K562 (cell line): Measurements from ENCODE around the gene LPCAT3. TPM values are rescaled to one million over a fixed set of nuclear protein-coding genes. Genes with fewer than 3 reads are reported as not detected.

Experiments
- EHMT2 ChIP-seq: fragments of 450-650 bp; IDR thresholded peaks from 2 replicates; pipeline ENCODE4 v1.6.1; 2018; ENCODE audit warnings: antibody characterized with exemption
- GATAD2A ChIP-seq: fragments of 450-650 bp; IDR thresholded peaks from 2 replicates; pipeline ENCODE4 v1.6.1; 2017
- KAT2B ChIP-seq: IDR thresholded peaks from one replicate; pipeline ENCODE4 v1.6.1; 2012; ENCODE audit warnings: low read depth, mild to moderate bottlenecking, control low read depth, inconsistent platforms, low read length, moderate library complexity
- KDM5B ChIP-seq: fragments of 200-600 bp; sonication (generic); IDR thresholded peaks from 2 replicates; pipeline ENCODE4 v1.6.1; 2012; ENCODE audit warnings: low read depth, mild to moderate bottlenecking, moderate library complexity, low read length, control low read depth, inconsistent platforms; ENCODE audit not compliant: insufficient replicate concordance
- MYC ChIP-seq, 2 experiments: fragments of 250-450 bp in 1 of 2; sonication (Bioruptor Pico) in 1 of 2; IDR thresholded peaks; 2 replicates each; pipeline versions ENCODE4 v1.5.1 to v1.6.1; 2012 to 2021; ENCODE audit warnings: low read depth in 2 of 2, borderline replicate concordance in 1 of 2, improper control_type of control experiment in 1 of 2, low read length in 1 of 2, mild to moderate bottlenecking in 1 of 2, moderate library complexity in 1 of 2
- NR2C2 ChIP-seq, 2 experiments: fragments of 200-800 bp in 1 of 2; sonication (Bioruptor generic) in 1 of 2; sonication (generic) in 1 of 2; formaldehyde crosslinking in 1 of 2; IDR thresholded peaks; 2 replicates each; pipeline versions ENCODE4 v1.6.1 to v1.8.0; 2016 to 2022; ENCODE audit warnings: mild to moderate bottlenecking in 1 of 2, missing compliant biosample characterization in 1 of 2, missing genetic modification characterization in 1 of 2, missing genetic modification reagents in 1 of 2
- POLR2A ChIP-seq: fragments of 450-650 bp; conservative IDR thresholded peaks from 2 replicates; pipeline ENCODE4 v1.6.1; 2016
- RCOR1 ChIP-seq, 2 experiments: IDR thresholded peaks; 2 replicates each; pipeline ENCODE4 v1.6.1; 2012; ENCODE audit warnings: low read depth in 2 of 2, low read length in 2 of 2, borderline replicate concordance in 1 of 2, improper control_type of control experiment in 1 of 2
- REST ChIP-seq, 2 experiments: fragments of 450-650 bp; formaldehyde crosslinking in 1 of 2; IDR thresholded peaks; 2 replicates each; pipeline versions ENCODE4 v1.4.0 to v1.6.1; 2014 to 2020; ENCODE audit warnings: mild to moderate bottlenecking in 2 of 2, borderline replicate concordance in 1 of 2, low read depth in 1 of 2
- ZNF24 ChIP-seq: fragments of 450-650 bp; IDR thresholded peaks from 2 replicates; pipeline ENCODE4 v1.6.1; 2016
- polyA plus RNA-seq, 8 experiments: library from polyadenylated mRNA; depleted of rRNA in 4 of 8; stranded (reverse) in 5 of 8; unstranded in 3 of 8; fragments of >200 nt; fragmentation: Nextera tagmentation in 2 of 8; fragmentation: Illumina TruSeq in 1 of 8; extraction: Ambion mirVana in 2 of 8; extraction: Trizol in 1 of 8; gene quantifications; 2 replicates each; pipeline versions ENCODE4 v1.2.1 to v1.2.3, GENCODE V29; 2011 to 2014; ENCODE audit warnings: inconsistent platforms in 1 of 8, missing spikeins in 1 of 8
- total RNA-seq, 7 experiments: library from RNA; depleted of rRNA in 6 of 7; stranded (reverse); fragments of >200 nt in 6 of 7; fragmentation: Illumina TruSeq in 2 of 7; extraction: Trizol in 2 of 7; gene quantifications; 2 replicates each; pipeline versions ENCODE4 v1.2.1 to v1.2.3, GENCODE V29; 2011 to 2021; ENCODE audit warnings: low replicate concordance in 1 of 7
- TF ChIP-seq, protein P1 (sequence below): fragments of 150-350 bp; IDR thresholded peaks from 2 replicates; pipeline ENCODE4 v1.6.1; 2014; ENCODE audit warnings: low read depth, mild to moderate bottlenecking, low read length, borderline replicate concordance

LPCAT3 gene
- total and polyA plus RNA-seq, 9 of the 15 experiments (the other 6 are each of a cell fraction or from before 2014, with no cell fraction given): 4.9 to 52.5 (median 25.3) TPM

DNA sequence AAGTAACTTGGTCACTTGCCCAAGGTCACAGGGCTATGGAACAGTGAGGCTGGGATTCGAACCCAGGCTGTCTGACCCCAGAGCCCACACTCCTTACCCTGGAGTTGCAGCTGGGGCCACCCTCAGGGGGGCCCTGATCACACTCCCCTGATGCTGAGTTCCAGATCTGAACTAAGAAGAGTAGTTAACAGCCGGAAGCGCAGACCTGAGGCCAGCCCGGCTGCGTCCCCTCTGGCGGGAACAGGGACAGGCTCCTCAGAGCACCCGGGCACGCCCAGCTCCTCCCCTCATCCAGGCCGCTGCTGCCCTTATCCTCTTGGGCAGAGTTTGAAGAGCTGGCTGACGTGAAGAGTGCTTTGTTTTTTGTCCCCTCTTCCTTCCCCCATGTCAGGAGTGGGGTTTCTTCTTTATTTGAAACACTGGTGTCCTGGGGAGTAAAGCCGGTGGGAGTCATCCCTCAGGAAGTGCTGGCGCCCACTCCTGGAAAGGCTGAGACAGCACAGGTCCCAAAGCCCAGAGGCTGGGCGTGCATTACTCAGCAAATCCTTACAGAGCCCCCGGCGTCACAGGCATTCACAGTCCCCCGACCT lies 56.5 kb downstream of the LPCAT3 start (continued):
- TF ChIP-seq MYC (IDR thresholded peaks at IDR 0.05; ENCODE audit: low read depth, low read length): peak; percentile 6
- TF ChIP-seq MYC (CRISPR knock-in tag; IDR thresholded peaks at IDR 0.05; ENCODE audit: borderline replicate concordance, low read depth): no peak
- TF ChIP-seq RCOR1 (IDR thresholded peaks at IDR 0.05; ENCODE audit: borderline replicate concordance in 1 of 2, low read depth in 2 of 2, low read length in 2 of 2): 0 out of 4 replicates have a peak, but pooled peaks of 1 of the 2 experiments have one; percentile 13
- TF ChIP-seq ZNF24: no peak
- peak; percentile 83 for TF ChIP-seq POLR2A
- TF ChIP-seq GATAD2A: no peak
- TF ChIP-seq, protein P1, sequence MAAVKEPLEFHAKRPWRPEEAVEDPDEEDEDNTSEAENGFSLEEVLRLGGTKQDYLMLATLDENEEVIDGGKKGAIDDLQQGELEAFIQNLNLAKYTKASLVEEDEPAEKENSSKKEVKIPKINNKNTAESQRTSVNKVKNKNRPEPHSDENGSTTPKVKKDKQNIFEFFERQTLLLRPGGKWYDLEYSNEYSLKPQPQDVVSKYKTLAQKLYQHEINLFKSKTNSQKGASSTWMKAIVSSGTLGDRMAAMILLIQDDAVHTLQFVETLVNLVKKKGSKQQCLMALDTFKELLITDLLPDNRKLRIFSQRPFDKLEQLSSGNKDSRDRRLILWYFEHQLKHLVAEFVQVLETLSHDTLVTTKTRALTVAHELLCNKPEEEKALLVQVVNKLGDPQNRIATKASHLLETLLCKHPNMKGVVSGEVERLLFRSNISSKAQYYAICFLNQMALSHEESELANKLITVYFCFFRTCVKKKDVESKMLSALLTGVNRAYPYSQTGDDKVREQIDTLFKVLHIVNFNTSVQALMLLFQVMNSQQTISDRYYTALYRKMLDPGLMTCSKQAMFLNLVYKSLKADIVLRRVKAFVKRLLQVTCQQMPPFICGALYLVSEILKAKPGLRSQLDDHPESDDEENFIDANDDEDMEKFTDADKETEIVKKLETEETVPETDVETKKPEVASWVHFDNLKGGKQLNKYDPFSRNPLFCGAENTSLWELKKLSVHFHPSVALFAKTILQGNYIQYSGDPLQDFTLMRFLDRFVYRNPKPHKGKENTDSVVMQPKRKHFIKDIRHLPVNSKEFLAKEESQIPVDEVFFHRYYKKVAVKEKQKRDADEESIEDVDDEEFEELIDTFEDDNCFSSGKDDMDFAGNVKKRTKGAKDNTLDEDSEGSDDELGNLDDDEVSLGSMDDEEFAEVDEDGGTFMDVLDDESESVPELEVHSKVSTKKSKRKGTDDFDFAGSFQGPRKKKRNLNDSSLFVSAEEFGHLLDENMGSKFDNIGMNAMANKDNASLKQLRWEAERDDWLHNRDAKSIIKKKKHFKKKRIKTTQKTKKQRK: no peak
- peak; percentile 69 for TF ChIP-seq KDM5B
- TF ChIP-seq EHMT2: no peak
- peak; percentile 20; the same call in 1 of the 2 replicates for TF ChIP-seq REST (IDR thresholded peaks at IDR 0.05; ENCODE audit: borderline replicate concordance)
- TF ChIP-seq REST (CRISPR knock-in tag; IDR thresholded peaks at IDR 0.05; ENCODE audit: low read depth): no peak
- peak; percentile 23 for TF ChIP-seq KAT2B
- no peak for TF ChIP-seq NR2C2 (CRISPR knock-in tag; IDR thresholded peaks at IDR 0.05)
- peak; percentile 56; the same call in 1 of the 2 replicates for TF ChIP-seq NR2C2 (tag; IDR thresholded peaks at IDR 0.05)
